ENCODE measurements around the gene RAPGEF5. TPM values are rescaled to one million over a fixed set of nuclear protein-coding genes. Genes with fewer than 3 reads are reported as not detected.

RAPGEF5 gene
- total and polyA plus RNA-seq, 9 donors, result 6.4 to 22.5 (median 10.4) TPM

DNA sequence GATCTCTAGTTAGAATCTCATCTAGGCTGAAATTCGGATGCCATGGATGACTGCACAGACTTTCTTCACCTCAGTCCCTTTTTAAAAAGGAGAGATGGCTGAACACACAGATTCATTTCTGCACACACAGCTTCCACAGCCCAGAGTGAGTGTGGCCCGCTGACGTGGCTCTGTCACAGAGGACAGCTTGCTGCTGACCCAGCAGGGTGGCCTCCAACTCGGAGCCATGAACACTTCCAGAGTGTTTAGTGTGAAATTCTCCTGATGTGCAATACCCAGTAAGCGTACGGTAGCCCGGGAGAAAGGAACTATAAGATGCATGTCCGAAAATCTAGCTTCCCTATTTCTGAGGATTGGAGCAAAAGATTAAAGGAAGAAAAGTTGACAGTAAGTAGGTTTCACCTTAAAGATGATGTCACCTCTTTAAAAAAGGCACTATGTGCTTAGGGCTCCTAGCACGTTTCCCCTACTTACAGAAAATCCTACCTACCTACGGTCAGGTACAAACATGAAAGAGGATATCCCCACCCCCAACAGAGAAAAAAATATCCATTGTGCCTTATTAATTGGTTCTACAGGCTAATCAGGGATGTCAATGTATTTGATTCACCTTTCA lies 162.2 kb downstream of the RAPGEF5 start:
- intact Hi-C loops (cut with DNase I), result no loop called here

DNA sequence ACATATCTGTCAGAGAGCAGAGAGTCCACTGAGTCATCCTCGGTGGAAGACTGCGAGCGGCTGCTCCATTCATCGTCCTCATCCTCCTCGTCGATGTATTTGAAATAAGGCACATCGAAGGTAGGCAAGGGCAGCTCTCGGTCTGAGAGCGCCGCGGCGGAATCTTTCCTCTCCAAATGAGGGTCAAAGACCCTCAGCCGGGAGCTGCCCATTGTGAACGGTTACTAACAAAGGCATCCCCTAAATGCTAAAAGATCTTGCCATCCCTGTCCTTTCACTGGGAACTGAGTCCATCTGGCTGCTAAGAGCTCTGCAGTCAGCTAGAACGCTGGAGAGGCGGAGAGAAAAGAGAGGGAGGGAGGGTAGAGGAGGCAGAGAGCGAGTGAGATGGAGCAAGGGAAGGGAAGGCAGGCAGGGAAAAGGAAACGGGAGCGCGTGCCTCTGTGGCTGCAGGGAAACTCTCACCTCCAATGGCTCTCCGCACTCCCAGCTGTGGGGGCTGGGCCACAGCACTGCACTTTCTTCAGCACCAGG lies 163.4 kb downstream of the RAPGEF5 start:
- peak overlapping the region; percentile 26 for H3K4me3 ChIP-seq

More for the DNA sequence above, 162.2 kb downstream of the RAPGEF5 start:
- peaks cover 2% of the 10 kb centered on the region for H3K4me1 ChIP-seq (ENCODE audit: insufficient read depth)
- no peaks in the 10 kb centered on the region for H3K36me3 ChIP-seq
- H3K9me3 ChIP-seq, result no peaks in the 10 kb centered on the region
- no peaks in the 10 kb centered on the region for H3K27me3 ChIP-seq
- no peak overlapping the region for H3K27ac ChIP-seq
- DNase-seq, result no peak
- no peak overlapping the region for H3K4me3 ChIP-seq
- WGBS, 3 donors, result 88 to 94% (median 89%) methylated on average over 10 of the region's 10 CpGs
- no peak for TF ChIP-seq EP300 (IDR thresholded peaks at IDR 0.05)
- no peak for TF ChIP-seq POLR2A (IDR thresholded peaks at IDR 0.05)
- TF ChIP-seq, protein P1, sequence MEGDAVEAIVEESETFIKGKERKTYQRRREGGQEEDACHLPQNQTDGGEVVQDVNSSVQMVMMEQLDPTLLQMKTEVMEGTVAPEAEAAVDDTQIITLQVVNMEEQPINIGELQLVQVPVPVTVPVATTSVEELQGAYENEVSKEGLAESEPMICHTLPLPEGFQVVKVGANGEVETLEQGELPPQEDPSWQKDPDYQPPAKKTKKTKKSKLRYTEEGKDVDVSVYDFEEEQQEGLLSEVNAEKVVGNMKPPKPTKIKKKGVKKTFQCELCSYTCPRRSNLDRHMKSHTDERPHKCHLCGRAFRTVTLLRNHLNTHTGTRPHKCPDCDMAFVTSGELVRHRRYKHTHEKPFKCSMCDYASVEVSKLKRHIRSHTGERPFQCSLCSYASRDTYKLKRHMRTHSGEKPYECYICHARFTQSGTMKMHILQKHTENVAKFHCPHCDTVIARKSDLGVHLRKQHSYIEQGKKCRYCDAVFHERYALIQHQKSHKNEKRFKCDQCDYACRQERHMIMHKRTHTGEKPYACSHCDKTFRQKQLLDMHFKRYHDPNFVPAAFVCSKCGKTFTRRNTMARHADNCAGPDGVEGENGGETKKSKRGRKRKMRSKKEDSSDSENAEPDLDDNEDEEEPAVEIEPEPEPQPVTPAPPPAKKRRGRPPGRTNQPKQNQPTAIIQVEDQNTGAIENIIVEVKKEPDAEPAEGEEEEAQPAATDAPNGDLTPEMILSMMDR (IDR thresholded peaks at IDR 0.05), result no peak

DNA sequence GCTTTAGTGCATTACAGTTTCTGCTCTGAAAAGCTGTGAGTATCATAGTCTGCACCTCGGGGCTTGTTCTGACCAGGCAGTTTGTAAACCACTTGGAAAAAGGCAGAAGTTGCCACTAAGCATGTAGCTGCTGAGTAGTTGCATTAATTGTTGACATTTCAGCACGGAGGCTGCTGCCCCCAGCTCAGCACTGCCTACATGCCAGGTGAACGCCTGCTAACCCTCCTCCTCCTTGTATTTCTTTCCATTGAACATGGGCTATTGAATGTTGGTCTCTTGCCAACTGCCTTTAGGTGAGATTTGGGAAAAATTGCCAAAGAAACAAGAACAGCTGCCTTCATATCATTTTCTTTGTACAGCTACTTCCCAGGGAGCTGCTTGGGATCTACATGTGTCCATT lies 164.2 kb downstream of the RAPGEF5 start:
- WGBS, 3 donors, result 15 to 35% (median 17%) methylated on average over 3 of the region's 3 CpGs
- Histone ChIP-seq H3K27me3 (no peaks in the 10 kb centered on the region), H3K36me3 (no peaks in the 10 kb centered on the region), H3K27ac (no peak overlapping the region), H3K4me1 (ENCODE audit: insufficient read depth) (peaks cover 2% of the 10 kb centered on the region), H3K9me3 (no peaks in the 10 kb centered on the region), H3K4me3 (no peak overlapping the region)
- intact Hi-C loops (cut with DNase I), result no loop called here
- TF ChIP-seq EP300 (IDR thresholded peaks at IDR 0.05) (no peak), POLR2A (IDR thresholded peaks at IDR 0.05) (no peak)
- TF ChIP-seq, protein P1 (IDR thresholded peaks at IDR 0.05), result no peak
- DNase-seq, result no peak

More for the DNA sequence above, 163.4 kb downstream of the RAPGEF5 start:
- no peaks in the 10 kb centered on the region for H3K9me3 ChIP-seq
- no peaks in the 10 kb centered on the region for H3K27me3 ChIP-seq
- intact Hi-C loops (cut with DNase I), result no loop called here
- WGBS, 3 donors, result 7 to 22% (median 10%) methylated on average over 21 of the region's 21 CpGs
- TF ChIP-seq POLR2A (IDR thresholded peaks at IDR 0.05) (no peak), EP300 (IDR thresholded peaks at IDR 0.05) (no peak)
- TF ChIP-seq, protein P1 (IDR thresholded peaks at IDR 0.05), result no peak
- H3K27ac ChIP-seq, result no peak overlapping the region
- no peaks in the 10 kb centered on the region for H3K36me3 ChIP-seq
- peaks cover 2% of the 10 kb centered on the region for H3K4me1 ChIP-seq (ENCODE audit: insufficient read depth)
- peak; percentile 28 to 41 (median 36) for DNase-seq

DNA sequence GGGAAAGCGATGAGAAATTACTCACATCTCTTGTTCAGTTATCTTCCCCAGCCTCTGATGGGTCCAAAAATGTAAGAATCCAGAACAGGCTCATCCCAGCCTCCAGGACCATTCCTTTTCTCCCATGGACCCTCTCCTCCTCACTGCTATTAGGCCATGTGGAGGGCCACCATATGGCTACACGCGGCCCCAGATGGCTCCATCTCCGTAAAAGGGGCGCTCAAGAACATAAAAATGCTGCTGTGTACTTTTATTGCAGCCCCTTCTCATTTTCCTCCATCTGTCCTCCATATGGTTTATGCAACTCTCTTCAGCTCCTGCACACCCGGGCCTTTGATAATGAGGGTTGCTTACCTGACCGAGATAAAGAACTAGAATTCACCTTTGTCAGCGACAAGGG lies 166.2 kb downstream of the RAPGEF5 start:
- Histone ChIP-seq H3K9me3 (no peaks in the 10 kb centered on the region), H3K4me3 (no peak overlapping the region), H3K36me3 (no peaks in the 10 kb centered on the region), H3K4me1 (ENCODE audit: insufficient read depth) (peaks cover 2% of the 10 kb centered on the region), H3K27ac (no peak overlapping the region), H3K27me3 (no peaks in the 10 kb centered on the region)
- TF ChIP-seq EP300 (IDR thresholded peaks at IDR 0.05) (no peak), POLR2A (IDR thresholded peaks at IDR 0.05) (no peak)
- TF ChIP-seq, protein P1 (IDR thresholded peaks at IDR 0.05), result no peak
- intact Hi-C loops (cut with DNase I), result no loop called here
- 91 to 95% (median 94%) methylated on average over 8 of the region's 8 CpGs for WGBS, 3 donors
- no peak for DNase-seq
